ENCODE results near the gene SERPINA10. TPM values are rescaled to one million over a fixed set of nuclear protein-coding genes. Genes with fewer than 3 reads are reported as not detected.

SERPINA10 gene
- total RNA-seq, 1 experiment from 2014 or later, result 0.04 TPM

GRCh38 chr14:94309721-94310120 is 16.7 kb upstream of the SERPINA10 start (continued):
- TF ChIP-seq ATF1 (CRISPR knock-in tag; IDR thresholded peaks at IDR 0.05) (no peak), CBFB (CRISPR knock-in tag; IDR thresholded peaks at IDR 0.05; ENCODE audit: low read depth) (no peak), ARID4B (CRISPR knock-in tag; IDR thresholded peaks at IDR 0.05; ENCODE audit: borderline replicate concordance) (no peak), E2F5 (CRISPR knock-in tag; IDR thresholded peaks at IDR 0.05) (no peak), HMGA2 (CRISPR knock-in tag; IDR thresholded peaks at IDR 0.05) (no peak), ZNF396 (CRISPR knock-in tag; IDR thresholded peaks at IDR 0.05; ENCODE audit: borderline replicate concordance) (no peak), MAX (CRISPR knock-in tag; IDR thresholded peaks at IDR 0.05) (no peak), FOXP1 (CRISPR knock-in tag; IDR thresholded peaks at IDR 0.05; ENCODE audit: borderline replicate concordance) (no peak), ZNF317 (CRISPR knock-in tag; IDR thresholded peaks at IDR 0.05; ENCODE audit: borderline replicate concordance, low read depth) (no peak), ELF4 (CRISPR knock-in tag; IDR thresholded peaks at IDR 0.05; ENCODE audit: low read depth) (no peak)
- TF ChIP-seq, protein P1, sequence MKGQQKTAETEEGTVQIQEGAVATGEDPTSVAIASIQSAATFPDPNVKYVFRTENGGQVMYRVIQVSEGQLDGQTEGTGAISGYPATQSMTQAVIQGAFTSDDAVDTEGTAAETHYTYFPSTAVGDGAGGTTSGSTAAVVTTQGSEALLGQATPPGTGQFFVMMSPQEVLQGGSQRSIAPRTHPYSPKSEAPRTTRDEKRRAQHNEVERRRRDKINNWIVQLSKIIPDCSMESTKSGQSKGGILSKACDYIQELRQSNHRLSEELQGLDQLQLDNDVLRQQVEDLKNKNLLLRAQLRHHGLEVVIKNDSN (CRISPR knock-in tag; IDR thresholded peaks at IDR 0.05), result no peak

DNA sequence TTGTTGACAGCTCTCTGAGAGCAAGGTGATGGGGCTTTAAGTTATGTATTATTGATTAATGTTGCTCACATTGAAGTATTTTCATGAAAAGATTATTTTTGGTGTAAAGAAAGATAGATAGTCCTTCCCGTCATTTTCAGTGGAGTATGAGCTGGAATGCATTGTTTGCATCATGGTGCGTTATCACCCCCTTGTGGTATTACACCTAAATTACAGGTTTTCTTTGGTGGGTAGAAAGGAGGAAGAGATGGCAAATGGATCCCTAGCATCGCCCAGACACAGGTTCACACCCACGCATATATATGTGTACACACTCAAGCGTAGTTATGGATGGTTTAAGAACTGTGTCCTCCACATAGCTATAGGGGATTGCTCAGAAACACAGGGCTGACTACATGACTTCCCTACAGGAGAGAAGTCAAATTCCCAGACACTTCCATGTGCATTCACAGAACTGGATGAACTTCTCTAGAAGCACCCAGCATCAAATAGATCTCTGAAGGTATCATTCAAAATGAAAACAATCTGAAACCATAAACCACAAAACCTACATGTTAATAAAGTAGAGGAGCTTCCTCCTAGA is 14.4 kb upstream of the SERPINA10 start:
- Mint-ChIP-seq H3K9me3 (peaks cover 23% of the 10 kb centered on the region), H3K4me3 (no peak overlapping the region), H3K27me3 (ENCODE audit: low read depth) (no peaks in the 10 kb centered on the region; the same call in 1 of the 2 replicates), H3K4me1 (no peaks in the 10 kb centered on the region), H3K27ac (no peak overlapping the region), H3K36me3 (no peaks in the 10 kb centered on the region)
- CTCF ChIA-PET, result interaction anchor here (0.6 to 4.1 kb wide), 15 partner anchors 10 to 271 kb away, joined by 3 to 32 read pairs (median 4); partner anchors contain the start of genes DDX24, IFI27L1 and PPP4R4
- ATAC-seq (peak; percentile 73), DNase-seq (ENCODE audit: low spot score) (no peak)
- POLR2A ChIA-PET, result no interaction called here
- TF ChIP-seq, protein P2, sequence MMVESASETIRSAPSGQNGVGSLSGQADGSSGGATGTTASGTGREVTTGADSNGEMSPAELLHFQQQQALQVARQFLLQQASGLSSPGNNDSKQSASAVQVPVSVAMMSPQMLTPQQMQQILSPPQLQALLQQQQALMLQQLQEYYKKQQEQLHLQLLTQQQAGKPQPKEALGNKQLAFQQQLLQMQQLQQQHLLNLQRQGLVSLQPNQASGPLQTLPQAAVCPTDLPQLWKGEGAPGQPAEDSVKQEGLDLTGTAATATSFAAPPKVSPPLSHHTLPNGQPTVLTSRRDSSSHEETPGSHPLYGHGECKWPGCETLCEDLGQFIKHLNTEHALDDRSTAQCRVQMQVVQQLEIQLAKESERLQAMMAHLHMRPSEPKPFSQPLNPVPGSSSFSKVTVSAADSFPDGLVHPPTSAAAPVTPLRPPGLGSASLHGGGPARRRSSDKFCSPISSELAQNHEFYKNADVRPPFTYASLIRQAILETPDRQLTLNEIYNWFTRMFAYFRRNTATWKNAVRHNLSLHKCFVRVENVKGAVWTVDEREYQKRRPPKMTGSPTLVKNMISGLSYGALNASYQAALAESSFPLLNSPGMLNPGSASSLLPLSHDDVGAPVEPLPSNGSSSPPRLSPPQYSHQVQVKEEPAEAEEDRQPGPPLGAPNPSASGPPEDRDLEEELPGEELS (CRISPR knock-in tag; IDR thresholded peaks at IDR 0.05), result no peak
- TF ChIP-seq STAT6 (CRISPR knock-in tag; conservative IDR thresholded peaks at IDR 0.05; ENCODE audit: low read depth) (no peak), CTCF (IDR thresholded peaks at IDR 0.05) (peak; percentile 60)
